ENCODE results near the gene UBR4.

- no peak for TF ChIP-seq CTCF (IDR thresholded peaks at IDR 0.05)
- TF ChIP-seq POLR2A (IDR thresholded peaks at IDR 0.05): no peak
- TF ChIP-seq POLR2AphosphoS5 (IDR thresholded peaks at IDR 0.05): no peak
Measured at GRCh38 chr1:19065526-19066247, 144.4 kb downstream of the UBR4 start.
